ENCODE measurements around the gene AJAP1. TPM values are rescaled to one million over a fixed set of nuclear protein-coding genes. Genes with fewer than 3 reads are reported as not detected.
A peak's percentile ranks its signal among the peaks of the same experiment; 100 is the strongest.

AJAP1 gene
- total and polyA plus RNA-seq, 2 of the 13 experiments (the other 11 are each of a cell fraction or from before 2014, with no cell fraction given), result not detected

DNA sequence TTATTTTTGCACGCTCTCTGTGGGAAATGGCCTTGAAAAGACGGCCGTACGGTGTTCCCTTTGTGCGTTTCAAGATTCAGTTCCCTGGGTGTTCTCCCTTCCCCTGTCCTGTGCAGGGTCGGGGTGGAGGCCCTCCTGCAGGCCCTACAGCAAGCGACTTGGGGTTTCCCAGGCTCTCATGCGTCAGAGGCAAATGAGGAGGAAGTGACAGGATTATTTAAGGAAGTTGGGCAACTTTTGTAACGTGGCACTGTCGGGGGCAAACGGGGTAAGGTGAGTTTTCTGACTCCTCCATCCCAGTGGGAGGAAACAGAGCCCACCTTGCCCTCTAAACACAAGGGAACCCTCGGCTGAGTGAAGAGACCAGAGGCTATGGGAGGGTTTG, 16.1 kb upstream of the AJAP1 start (continued):
- TF ChIP-seq ZNF343 (CRISPR knock-in tag; IDR thresholded peaks at IDR 0.05) (no peak), ZNF350 (CRISPR knock-in tag; IDR thresholded peaks at IDR 0.05; ENCODE audit: borderline replicate concordance, low read depth) (no peak)
- TF ChIP-seq, protein P1, sequence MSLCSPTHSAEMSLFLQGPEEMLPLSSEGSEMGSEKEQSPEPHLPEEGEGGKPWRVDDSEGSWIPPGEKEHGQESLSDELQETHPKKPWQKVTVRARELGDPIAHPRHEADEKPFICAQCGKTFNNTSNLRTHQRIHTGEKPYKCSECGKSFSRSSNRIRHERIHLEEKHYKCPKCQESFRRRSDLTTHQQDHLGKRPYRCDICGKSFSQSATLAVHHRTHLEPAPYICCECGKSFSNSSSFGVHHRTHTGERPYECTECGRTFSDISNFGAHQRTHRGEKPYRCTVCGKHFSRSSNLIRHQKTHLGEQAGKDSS (CRISPR knock-in tag; IDR thresholded peaks at IDR 0.05; ENCODE audit: borderline replicate concordance, low read depth), result no peak
- TF ChIP-seq, protein P2, sequence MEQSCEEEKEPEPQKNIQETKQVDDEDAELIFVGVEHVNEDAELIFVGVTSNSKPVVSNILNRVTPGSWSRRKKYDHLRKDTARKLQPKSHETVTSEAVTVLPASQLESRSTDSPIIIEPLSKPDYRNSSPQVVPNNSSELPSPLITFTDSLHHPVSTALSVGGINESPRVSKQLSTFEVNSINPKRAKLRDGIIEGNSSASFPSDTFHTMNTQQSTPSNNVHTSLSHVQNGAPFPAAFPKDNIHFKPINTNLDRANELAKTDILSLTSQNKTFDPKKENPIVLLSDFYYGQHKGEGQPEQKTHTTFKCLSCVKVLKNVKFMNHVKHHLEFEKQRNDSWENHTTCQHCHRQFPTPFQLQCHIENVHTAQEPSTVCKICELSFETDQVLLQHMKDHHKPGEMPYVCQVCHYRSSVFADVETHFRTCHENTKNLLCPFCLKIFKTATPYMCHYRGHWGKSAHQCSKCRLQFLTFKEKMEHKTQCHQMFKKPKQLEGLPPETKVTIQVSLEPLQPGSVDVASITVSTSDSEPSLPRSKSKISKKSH (CRISPR knock-in tag; IDR thresholded peaks at IDR 0.05; ENCODE audit: borderline replicate concordance), result no peak

DNA sequence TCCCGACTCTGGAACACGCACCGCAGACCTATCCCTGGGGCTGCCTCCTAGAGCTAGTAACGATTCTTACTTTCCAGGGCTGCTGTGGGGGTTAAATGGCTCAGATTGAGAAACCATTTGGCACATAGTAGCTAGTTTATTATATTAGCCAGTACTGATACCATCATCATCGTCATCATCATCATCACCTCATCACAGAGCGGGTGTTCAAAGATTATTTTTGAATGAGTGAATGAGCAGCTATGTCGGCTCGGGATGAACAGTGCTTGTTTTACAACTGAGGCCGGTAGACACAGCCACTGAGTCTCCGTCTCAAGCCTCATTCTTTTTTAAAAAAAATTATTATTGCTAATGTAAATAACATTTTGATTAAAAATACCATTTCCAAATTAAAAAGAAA, 13.5 kb upstream of the AJAP1 start:
- in situ Hi-C loops (cut with HindIII; ENCODE audit: extremely low pct_ligation_motif_present, low pct_unique_long_range_greater_than_20kb) (no loop called here), intact Hi-C loops (cut with micrococcal nuclease; ENCODE audit: unreplicated experiment) (no loop called here)
- Histone ChIP-seq H2AFZ (ENCODE audit: low read length) (no peak overlapping the region), H3K4me1 (ENCODE audit: insufficient read depth, low read length) (no peaks in the 10 kb centered on the region), H3K79me2 (ENCODE audit: insufficient read depth, low read length) (no peaks in the 10 kb centered on the region), H3K4me2 (ENCODE audit: low read depth, low read length) (no peak overlapping the region), H3K9ac (ENCODE audit: insufficient read depth, low read depth, low read length) (no peak overlapping the region), H3K36me3 (replicated peaks in 1 of 2; ENCODE audit: control insufficient read depth in 1 of 2, insufficient read depth in 2 of 2, low read length in 2 of 2) (no peaks in the 10 kb centered on the region), H3K9me3 (ENCODE audit: low read length) (no peaks in the 10 kb centered on the region), H3K27ac (ENCODE audit: extremely low read length, insufficient read depth, low read length) (no peak overlapping the region), H4K20me1 (ENCODE audit: insufficient read depth, low read length) (no peaks in the 10 kb centered on the region), H3K4me3 (replicated peaks in 1 of 3; ENCODE audit: insufficient read depth in 1 of 3, low read depth in 2 of 3, low read length in 3 of 3) (no peak overlapping the region), H3K27me3 (ENCODE audit: control insufficient read depth in 1 of 2, insufficient read depth in 2 of 2, low read length in 2 of 2) (peaks cover 0 to 27% of the 10 kb centered on the region in 2 experiments; a peak in 2 of 5 replicates)
- POLR2A ChIA-PET, result no interaction called here
- DNase-seq (ENCODE audit: low spot score) (no peak), ATAC-seq (no peak), FAIRE-seq (no peak)
- 2% methylated on average over 7 of the region's 10 CpGs for WGBS (ENCODE audit: low lambda C conversion rate)
- BruUV-seq (replicated peaks), result no TSS peak
- TF ChIP-seq SIN3A (IDR thresholded peaks at IDR 0.05; ENCODE audit: borderline replicate concordance, low read depth, low read length) (no peak), BRCA1 (CRISPR knock-in tag; IDR thresholded peaks at IDR 0.05) (no peak), CREB1 (IDR thresholded peaks at IDR 0.05) (peak; percentile 62), CREB1 (CRISPR knock-in tag; IDR thresholded peaks at IDR 0.05) (no peak)
- TF ChIP-seq, protein P3, sequence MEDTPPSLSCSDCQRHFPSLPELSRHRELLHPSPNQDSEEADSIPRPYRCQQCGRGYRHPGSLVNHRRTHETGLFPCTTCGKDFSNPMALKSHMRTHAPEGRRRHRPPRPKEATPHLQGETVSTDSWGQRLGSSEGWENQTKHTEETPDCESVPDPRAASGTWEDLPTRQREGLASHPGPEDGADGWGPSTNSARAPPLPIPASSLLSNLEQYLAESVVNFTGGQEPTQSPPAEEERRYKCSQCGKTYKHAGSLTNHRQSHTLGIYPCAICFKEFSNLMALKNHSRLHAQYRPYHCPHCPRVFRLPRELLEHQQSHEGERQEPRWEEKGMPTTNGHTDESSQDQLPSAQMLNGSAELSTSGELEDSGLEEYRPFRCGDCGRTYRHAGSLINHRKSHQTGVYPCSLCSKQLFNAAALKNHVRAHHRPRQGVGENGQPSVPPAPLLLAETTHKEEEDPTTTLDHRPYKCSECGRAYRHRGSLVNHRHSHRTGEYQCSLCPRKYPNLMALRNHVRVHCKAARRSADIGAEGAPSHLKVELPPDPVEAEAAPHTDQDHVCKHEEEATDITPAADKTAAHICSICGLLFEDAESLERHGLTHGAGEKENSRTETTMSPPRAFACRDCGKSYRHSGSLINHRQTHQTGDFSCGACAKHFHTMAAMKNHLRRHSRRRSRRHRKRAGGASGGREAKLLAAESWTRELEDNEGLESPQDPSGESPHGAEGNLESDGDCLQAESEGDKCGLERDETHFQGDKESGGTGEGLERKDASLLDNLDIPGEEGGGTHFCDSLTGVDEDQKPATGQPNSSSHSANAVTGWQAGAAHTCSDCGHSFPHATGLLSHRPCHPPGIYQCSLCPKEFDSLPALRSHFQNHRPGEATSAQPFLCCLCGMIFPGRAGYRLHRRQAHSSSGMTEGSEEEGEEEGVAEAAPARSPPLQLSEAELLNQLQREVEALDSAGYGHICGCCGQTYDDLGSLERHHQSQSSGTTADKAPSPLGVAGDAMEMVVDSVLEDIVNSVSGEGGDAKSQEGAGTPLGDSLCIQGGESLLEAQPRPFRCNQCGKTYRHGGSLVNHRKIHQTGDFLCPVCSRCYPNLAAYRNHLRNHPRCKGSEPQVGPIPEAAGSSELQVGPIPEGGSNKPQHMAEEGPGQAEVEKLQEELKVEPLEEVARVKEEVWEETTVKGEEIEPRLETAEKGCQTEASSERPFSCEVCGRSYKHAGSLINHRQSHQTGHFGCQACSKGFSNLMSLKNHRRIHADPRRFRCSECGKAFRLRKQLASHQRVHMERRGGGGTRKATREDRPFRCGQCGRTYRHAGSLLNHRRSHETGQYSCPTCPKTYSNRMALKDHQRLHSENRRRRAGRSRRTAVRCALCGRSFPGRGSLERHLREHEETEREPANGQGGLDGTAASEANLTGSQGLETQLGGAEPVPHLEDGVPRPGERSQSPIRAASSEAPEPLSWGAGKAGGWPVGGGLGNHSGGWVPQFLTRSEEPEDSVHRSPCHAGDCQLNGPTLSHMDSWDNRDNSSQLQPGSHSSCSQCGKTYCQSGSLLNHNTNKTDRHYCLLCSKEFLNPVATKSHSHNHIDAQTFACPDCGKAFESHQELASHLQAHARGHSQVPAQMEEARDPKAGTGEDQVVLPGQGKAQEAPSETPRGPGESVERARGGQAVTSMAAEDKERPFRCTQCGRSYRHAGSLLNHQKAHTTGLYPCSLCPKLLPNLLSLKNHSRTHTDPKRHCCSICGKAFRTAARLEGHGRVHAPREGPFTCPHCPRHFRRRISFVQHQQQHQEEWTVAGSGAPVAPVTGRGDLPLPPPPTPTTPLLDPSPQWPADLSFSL (CRISPR knock-in tag; IDR thresholded peaks at IDR 0.05), result no peak
- CTCF ChIA-PET (ENCODE audit: low intra/inter-chr PET ratio, low total read pairs), result no interaction called here
